IMR-90 (cell line): ENCODE data around the gene SSH2. TPM values are rescaled to one million over a fixed set of nuclear protein-coding genes. Genes with fewer than 3 reads are reported as not detected.

Experiments
- ATAC-seq: fragments of 200-7000 bp; cut with Tn5 transposase; 2 replicates; pipeline ENCODE4 v1.9.1; 2020; ENCODE audit warnings: low read depth, mild to moderate bottlenecking, moderate library complexity
- BruUV-seq: library from RNA; stranded (reverse); fragments of 400-500 nt; replicated peaks from 2 replicates; lab custom pipeline; 2021; lab: Mats Ljungman, UMichigan
- CTCF ChIA-PET: fragments of 300-600 bp; formaldehyde crosslinking; extraction: SDS; loops from one replicate; lab custom pipeline; 2021; ENCODE audit warnings: antibody characterized with exemption; lab: Yijun Ruan, JAX
- POLR2A ChIA-PET: fragments of 300-600 bp; sonication (Branson Sonifier 250); formaldehyde crosslinking; loops from one replicate; lab custom pipeline; 2022; ENCODE audit warnings: antibody characterized with exemption; ENCODE audit not compliant: unreplicated experiment; lab: Charles Lee
- DNase-seq: peaks from one replicate; pipeline ENCODE4 v3.0.0; 2013
- H2AFZ ChIP-seq: replicated peaks from 2 replicates; pipeline ENCODE3; 2013; ENCODE audit warnings: low read length, mild to moderate bottlenecking; ENCODE audit not compliant: poor library complexity
- H2AK5ac ChIP-seq: 2 replicates; pipeline ENCODE4 v1.6.1; 2013; ENCODE audit warnings: low read depth, low read length, inconsistent platforms
- H2AK9ac ChIP-seq: replicated peaks from 2 replicates; pipeline ENCODE3; 2013; ENCODE audit warnings: mild to moderate bottlenecking, low read depth, low read length, moderate library complexity; ENCODE audit not compliant: poor library complexity
- H2BK120ac ChIP-seq: 2 replicates; pipeline ENCODE4 v1.6.1; 2013; ENCODE audit warnings: low read depth, low read length, inconsistent platforms
- H2BK15ac ChIP-seq: 3 replicates; pipeline ENCODE4 v1.6.1; 2013; ENCODE audit warnings: low read depth, low read length, inconsistent platforms
- H2BK20ac ChIP-seq: 2 replicates; pipeline ENCODE4 v1.6.1; 2013; ENCODE audit warnings: low read depth, mild to moderate bottlenecking, inconsistent platforms, low read length, moderate library complexity
- H2BK5ac ChIP-seq: 2 replicates; pipeline ENCODE4 v1.6.1; 2013; ENCODE audit warnings: mild to moderate bottlenecking, low read depth, low read length, inconsistent platforms; ENCODE audit not compliant: poor library complexity, severe bottlenecking
- H3K14ac ChIP-seq: replicated peaks from 2 replicates; pipeline ENCODE4 v1.6.1; 2013; ENCODE audit warnings: low read depth, low read length, inconsistent platforms
- H3K18ac ChIP-seq: 2 replicates; pipeline ENCODE4 v1.6.1; 2013; ENCODE audit warnings: low read depth, low read length, control low read depth
- H3K23ac ChIP-seq: 2 replicates; pipeline ENCODE4 v1.6.1; 2013; ENCODE audit warnings: low read depth, low read length, inconsistent platforms
- H3K27ac ChIP-seq: 2 replicates; pipeline ENCODE4 v1.5.1; 2013; ENCODE audit warnings: mild to moderate bottlenecking, control low read depth, low read length; ENCODE audit not compliant: insufficient read depth
- H3K27me3 ChIP-seq: 2 replicates; pipeline ENCODE4 v1.6.1; 2013; ENCODE audit warnings: low read length; ENCODE audit not compliant: control insufficient read depth, insufficient read depth
- H3K36me3 ChIP-seq: 2 replicates; pipeline ENCODE4 v1.6.1; 2013; ENCODE audit warnings: low read length, mixed read lengths; ENCODE audit not compliant: control insufficient read depth, insufficient read depth
- H3K4ac ChIP-seq: 2 replicates; pipeline ENCODE4 v1.6.1; 2013; ENCODE audit warnings: low read depth, low read length, inconsistent platforms
- H3K4me1 ChIP-seq: 2 replicates; pipeline ENCODE4 v1.6.1; 2013; ENCODE audit warnings: low read length, mixed read lengths; ENCODE audit not compliant: control insufficient read depth, insufficient read depth
- H3K4me2 ChIP-seq: 2 replicates; pipeline ENCODE4 v1.6.1; 2013; ENCODE audit warnings: low read depth, mild to moderate bottlenecking, control low read depth, low read length, moderate library complexity
- H3K4me3 ChIP-seq: 2 replicates; pipeline ENCODE4 v1.5.1; 2013; ENCODE audit warnings: low read depth, mild to moderate bottlenecking, control low read depth, low read length, moderate library complexity; ENCODE audit not compliant: insufficient read depth
- H3K56ac ChIP-seq: 2 replicates; pipeline ENCODE4 v1.6.1; 2013; ENCODE audit warnings: low read length, inconsistent platforms; ENCODE audit not compliant: insufficient read depth; ENCODE audit errors: extremely low read depth
- H3K79me1 ChIP-seq, 2 experiments: 2 replicates each; pipeline ENCODE4 v1.6.1; 2013; ENCODE audit warnings: low read length in 2 of 2, inconsistent platforms in 1 of 2, low read depth in 1 of 2
- H3K9ac ChIP-seq: 2 replicates; pipeline ENCODE4 v1.6.1; 2013; ENCODE audit warnings: low read depth, low read length, control low read depth
- H3K9me1 ChIP-seq: 2 replicates; pipeline ENCODE4 v1.6.1; 2013; ENCODE audit warnings: low read length, inconsistent platforms; ENCODE audit not compliant: insufficient read depth
- H3K9me3 ChIP-seq: 2 replicates; pipeline ENCODE4 v1.6.1; 2013; ENCODE audit warnings: low read length; ENCODE audit not compliant: control insufficient read depth, insufficient read depth
- H4K20me1 ChIP-seq: 2 replicates; pipeline ENCODE4 v1.6.1; 2013; ENCODE audit warnings: low read length, inconsistent platforms; ENCODE audit not compliant: insufficient read depth
- H4K5ac ChIP-seq: 2 replicates; pipeline ENCODE4 v1.6.1; 2013; ENCODE audit warnings: mild to moderate bottlenecking, low read depth, low read length, control low read depth
- H4K8ac ChIP-seq, 2 experiments: 2 replicates each; pipeline ENCODE4 v1.6.1; 2013; ENCODE audit warnings: low read depth in 2 of 2, low read length in 2 of 2, control low read depth in 1 of 2, inconsistent platforms in 1 of 2
- H4K91ac ChIP-seq: 2 replicates; pipeline ENCODE4 v1.6.1; 2013; ENCODE audit warnings: low read depth, low read length, inconsistent platforms; ENCODE audit not compliant: insufficient read depth
- BHLHE40 ChIP-seq: fragments of 150-350 bp; IDR thresholded peaks from 2 replicates; pipeline ENCODE4 v1.6.1; 2016; ENCODE audit warnings: mild to moderate bottlenecking, low read depth, low read length
- CEBPB ChIP-seq: IDR thresholded peaks from 2 replicates; pipeline ENCODE4 v1.6.1; 2012; ENCODE audit warnings: low read depth, low read length, improper control_type of control experiment
- CHD1 ChIP-seq: IDR thresholded peaks from 2 replicates; pipeline ENCODE4 v1.6.1; 2012; ENCODE audit warnings: low read depth, low read length, improper control_type of control experiment
- CTCF ChIP-seq: conservative IDR thresholded peaks from 2 replicates; pipeline ENCODE4 v1.5.1; 2012; ENCODE audit warnings: mild to moderate bottlenecking, low read depth, low read length, improper control_type of control experiment
- FOS ChIP-seq: fragments of 150-350 bp; IDR thresholded peaks from 2 replicates; pipeline ENCODE4 v1.6.1; 2016; ENCODE audit warnings: low read depth, low read length
- MAFK ChIP-seq: IDR thresholded peaks from 2 replicates; pipeline ENCODE4 v1.6.1; 2012; ENCODE audit warnings: low read depth, low read length, improper control_type of control experiment
- MAZ ChIP-seq: IDR thresholded peaks from 2 replicates; pipeline ENCODE4 v1.6.1; 2012; ENCODE audit warnings: low read depth, mild to moderate bottlenecking, low read length, improper control_type of control experiment, moderate library complexity, borderline replicate concordance
- MXI1 ChIP-seq: IDR thresholded peaks from 2 replicates; pipeline ENCODE4 v1.6.1; 2012; ENCODE audit warnings: low read depth, mild to moderate bottlenecking, low read length, moderate library complexity, borderline replicate concordance
- NFE2L2 ChIP-seq: fragments of 150-350 bp; IDR thresholded peaks from 2 replicates; pipeline ENCODE4 v1.6.1; 2016; ENCODE audit warnings: low read depth, mild to moderate bottlenecking, low read length
- POLR2A ChIP-seq: IDR thresholded peaks from 2 replicates; pipeline ENCODE4 v1.6.1; 2012; ENCODE audit warnings: mild to moderate bottlenecking, low read depth, low read length
- RAD21 ChIP-seq: IDR thresholded peaks from 2 replicates; pipeline ENCODE4 v1.6.1; 2012; ENCODE audit warnings: low read length, improper control_type of control experiment
- RCOR1 ChIP-seq: IDR thresholded peaks from 2 replicates; pipeline ENCODE4 v1.6.1; 2012; ENCODE audit warnings: mild to moderate bottlenecking, low read length, improper control_type of control experiment; ENCODE audit not compliant: insufficient replicate concordance
- RFX5 ChIP-seq: IDR thresholded peaks from 2 replicates; pipeline ENCODE4 v1.8.0; 2012; ENCODE audit warnings: low read depth, mild to moderate bottlenecking, low read length, moderate library complexity
- SMC3 ChIP-seq: fragments of 150-350 bp; IDR thresholded peaks from 2 replicates; pipeline ENCODE4 v1.6.1; 2016; ENCODE audit warnings: low read depth, mild to moderate bottlenecking, antibody characterized with exemption, low read length, moderate library complexity
- USF2 ChIP-seq: fragments of 150-350 bp; IDR thresholded peaks from 2 replicates; pipeline ENCODE4 v1.6.1; 2017; ENCODE audit warnings: mild to moderate bottlenecking, antibody characterized with exemption, low read length, low read depth
- WGBS, 2 experiments: methylation state at CpG; one replicate each; pipeline versions ENCODE4 v1.1.5 to v1.1.7; 2013; ENCODE audit warnings: missing lambda C conversion rate in 2 of 2; ENCODE audit not compliant: insufficient read length in 1 of 2; ENCODE audit errors: extremely low coverage in 2 of 2; 5-methylcytosine and 5-hydroxymethylcytosine counted together
- dilution Hi-C: fragments of 300-500 bp; cut with HindIII; formaldehyde crosslinking; loops from one replicate; pipeline ENCODE4 v1.14.3; 2018; ENCODE audit warnings: low sequenced_read_pairs; ENCODE audit not compliant: unreplicated experiment
- in situ Hi-C: fragments of 300-500 bp; cut with MboI; formaldehyde crosslinking; loops from 3 replicates; pipeline ENCODE4 v1.14.3; 2019; ENCODE audit warnings: low sequenced_read_pairs, inconsistent platforms, mixed read lengths
- intact Hi-C: fragments of 100-400 bp; cut with micrococcal nuclease; formaldehyde crosslinking; loops from 2 replicates; pipeline ENCODE4 v1.10.0; 2022
- polyA plus RNA-seq, 3 experiments: library from polyadenylated mRNA; depleted of rRNA; stranded (reverse); fragments of >200 nt; gene quantifications; 2 replicates each; pipeline ENCODE4 v1.2.3, GENCODE V29; 2012; ENCODE audit warnings: low replicate concordance in 1 of 3
- total RNA-seq: library from RNA; depleted of rRNA; stranded (reverse); fragments of >200 nt; gene quantifications from 2 replicates; pipeline ENCODE4 v1.2.3, GENCODE V29; 2012
- TF ChIP-seq, protein P1 (sequence below): fragments of 150-350 bp; IDR thresholded peaks from 2 replicates; pipeline ENCODE4 v1.6.1; 2016; ENCODE audit warnings: low read depth, mild to moderate bottlenecking, low read length, moderate library complexity, borderline replicate concordance

The SSH2 gene
- total and polyA plus RNA-seq, 2 of the 4 experiments (the other 2 are of a cell fraction): 9.3 TPM

DNA sequence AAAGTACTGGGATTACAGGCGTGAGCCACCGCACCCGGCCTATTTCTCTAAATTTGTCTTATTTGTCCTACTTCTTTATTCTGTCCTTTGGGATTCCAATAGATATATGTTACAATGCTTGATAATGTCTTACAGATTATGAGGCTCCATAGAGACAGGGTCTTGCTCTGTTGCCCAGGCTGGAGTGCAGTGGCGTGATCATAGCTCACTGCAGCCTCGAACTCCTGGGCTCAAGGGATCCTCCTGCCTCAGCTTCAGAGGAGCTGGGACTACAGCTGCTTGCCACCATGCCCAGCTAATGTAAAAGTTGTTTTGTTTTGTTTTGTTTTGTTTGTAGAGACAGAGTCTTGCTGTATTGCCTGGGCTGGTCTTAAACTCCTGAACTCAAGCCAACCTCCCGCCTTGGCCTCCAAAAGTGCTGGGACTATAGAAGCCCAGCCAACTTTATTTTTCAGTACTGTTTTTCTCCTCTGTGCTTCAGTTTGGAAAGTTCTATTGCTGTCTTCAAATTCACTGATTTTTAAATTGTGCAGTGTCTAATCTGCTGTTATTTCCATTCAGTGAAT lies 326.8 kb downstream of the SSH2 start:
- H3K18ac ChIP-seq: no peak overlapping the region
- no peak overlapping the region for H2AK5ac ChIP-seq
- H2BK120ac ChIP-seq: no peak overlapping the region
- peaks cover 0 to 2% of the 10 kb centered on the region in 2 experiments; a peak in 1 of 4 replicates for H3K79me1 ChIP-seq
- H3K4ac ChIP-seq: no peak overlapping the region
- H2AK9ac ChIP-seq: no peak overlapping the region
- intact Hi-C loops (no loop called here), in situ Hi-C loops (no loop called here), dilution Hi-C loops (no loop called here)
- H4K91ac ChIP-seq: no peak overlapping the region
- H3K56ac ChIP-seq: no peak overlapping the region
- DNase-seq (no peak), ATAC-seq (no peak)
- no peak overlapping the region for H2BK5ac ChIP-seq
- no peak overlapping the region for H2BK20ac ChIP-seq
- TF ChIP-seq MXI1: no peak
- TF ChIP-seq NFE2L2: no peak
- no peak for TF ChIP-seq RCOR1
- no peak for TF ChIP-seq POLR2A
- TF ChIP-seq, protein P1, sequence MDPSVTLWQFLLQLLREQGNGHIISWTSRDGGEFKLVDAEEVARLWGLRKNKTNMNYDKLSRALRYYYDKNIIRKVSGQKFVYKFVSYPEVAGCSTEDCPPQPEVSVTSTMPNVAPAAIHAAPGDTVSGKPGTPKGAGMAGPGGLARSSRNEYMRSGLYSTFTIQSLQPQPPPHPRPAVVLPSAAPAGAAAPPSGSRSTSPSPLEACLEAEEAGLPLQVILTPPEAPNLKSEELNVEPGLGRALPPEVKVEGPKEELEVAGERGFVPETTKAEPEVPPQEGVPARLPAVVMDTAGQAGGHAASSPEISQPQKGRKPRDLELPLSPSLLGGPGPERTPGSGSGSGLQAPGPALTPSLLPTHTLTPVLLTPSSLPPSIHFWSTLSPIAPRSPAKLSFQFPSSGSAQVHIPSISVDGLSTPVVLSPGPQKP: no peak
- no peak for TF ChIP-seq CTCF
- TF ChIP-seq USF2: no peak
- no peak for TF ChIP-seq FOS
- TF ChIP-seq MAFK: no peak
- TF ChIP-seq RAD21: no peak
- no peak for TF ChIP-seq CEBPB
- no peak for TF ChIP-seq RFX5
- TF ChIP-seq SMC3: no peak
- no peak for TF ChIP-seq BHLHE40
- TF ChIP-seq MAZ: no peak
- TF ChIP-seq CHD1: no peak
- ChIA-PET CTCF (no interaction called here), POLR2A (no interaction called here)
- no peak overlapping the region for H4K5ac ChIP-seq
- H3K14ac ChIP-seq: no peak overlapping the region
- H3K4me1 ChIP-seq: no peaks in the 10 kb centered on the region
- H3K9me1 ChIP-seq: no peaks in the 10 kb centered on the region
- no peaks in the 10 kb centered on the region for H3K9me3 ChIP-seq
- H3K4me3 ChIP-seq: no peak overlapping the region
- WGBS, 2 experiments: 92% methylated on average over 2 of the region's 6 CpGs; no CpG with 5 or more reads in 1 of the 2 experiments
- no peaks in the 10 kb centered on the region for H3K36me3 ChIP-seq
- no peak overlapping the region for H2AFZ ChIP-seq
- H3K27ac ChIP-seq: no peak overlapping the region
- no peak overlapping the region for H2BK15ac ChIP-seq
- H3K4me2 ChIP-seq: no peak overlapping the region
- no TSS peak for BruUV-seq
- no peaks in the 10 kb centered on the region for H4K20me1 ChIP-seq
- no peaks in the 10 kb centered on the region; the same call in 1 of the 2 replicates for H3K27me3 ChIP-seq
- no peak overlapping the region for H3K9ac ChIP-seq
- no peak overlapping the region for H3K23ac ChIP-seq
- H4K8ac ChIP-seq: no peak overlapping the region
